Stimulated activated CD4-positive, alpha-beta T cell treated with anti-CD3 and anti-CD28 coated beads, Interleukin-4, amount 100 ng/mL, for 4 hours (primary cell): ENCODE measurements around the gene CORIN.
"Not testable (repeated sequence)": the region's sequence is repeated elsewhere in the genome, so short reads cannot be mapped to it uniquely, and the experiment has no call there.

Experiments used
- DNase-seq, 2 experiments: peaks; one replicate each; pipeline ENCODE4 v3.0.0-alpha.2; 2020

Gene CORIN

GRCh38 chr4:47631161-47631560, 206.7 kb downstream of the CORIN start:
- DNase-seq = no peak

GRCh38 chr4:47624031-47624441, 213.8 kb downstream of the CORIN start:
- no peak for DNase-seq

- no peak for DNase-seq
Measured at GRCh38 chr4:47621181-47621580, 216.7 kb downstream of the CORIN start.

- no peak for DNase-seq
Measured at GRCh38 chr4:47619691-47620090, 218.2 kb downstream of the CORIN start.

GRCh38 chr4:47617607-47618006, 220.3 kb downstream of the CORIN start:
- no peak for DNase-seq

- no peak for DNase-seq
Measured at GRCh38 chr4:47615385-47615784, 222.5 kb downstream of the CORIN start.

GRCh38 chr4:47612116-47613023, 225.5 kb downstream of the CORIN start:
- DNase-seq = no peak

- DNase-seq = no peak
Measured at GRCh38 chr4:47606482-47606881, 231.4 kb downstream of the CORIN start.

- DNase-seq = no peak
Measured at GRCh38 chr4:47598896-47599295, 239.0 kb downstream of the CORIN start.

- DNase-seq = no peak
Measured at GRCh38 chr4:47598320-47598719, 239.5 kb downstream of the CORIN start.

- no peak for DNase-seq
Measured at GRCh38 chr4:47597696-47598095, 240.2 kb downstream of the CORIN start.

- no peak for DNase-seq
Measured at GRCh38 chr4:47590325-47590724, 247.5 kb downstream of the CORIN start.

- DNase-seq = no peak
Measured at GRCh38 chr4:47579235-47579634, 258.6 kb downstream of the CORIN start.

- DNase-seq = no peak
Measured at GRCh38 chr4:47577779-47578553, 259.9 kb downstream of the CORIN start.

GRCh38 chr4:47572981-47573380, 264.9 kb downstream of the CORIN start:
- no peak for DNase-seq

GRCh38 chr4:47570816-47571215, 267.1 kb downstream of the CORIN start:
- no peak for DNase-seq

GRCh38 chr4:47567511-47567910, 270.4 kb downstream of the CORIN start:
- no peak for DNase-seq

GRCh38 chr4:47566969-47567368, 270.9 kb downstream of the CORIN start:
- no peak for DNase-seq

GRCh38 chr4:47566566-47566965, 271.3 kb downstream of the CORIN start:
- DNase-seq = no peak

- DNase-seq = no peak
Measured at GRCh38 chr4:47562297-47562696, 275.6 kb downstream of the CORIN start.

- no peak for DNase-seq
Measured at GRCh38 chr4:47561331-47561730, 276.5 kb downstream of the CORIN start.

- DNase-seq = no peak
Measured at GRCh38 chr4:47560682-47561081, 277.2 kb downstream of the CORIN start.

GRCh38 chr4:47557255-47557654, 280.6 kb downstream of the CORIN start:
- DNase-seq = no peak

- DNase-seq = not testable (repeated sequence)
Measured at GRCh38 chr4:47555920-47556319, 281.9 kb downstream of the CORIN start.
